Heart left ventricle (tissue), 13 donors: Measurements from ENCODE around the gene TBC1D32.

Experiments used
- POLR2A ChIP-seq, 2 donors: fragments of 450-650 bp; IDR thresholded peaks; one replicate each; pipeline ENCODE4 v1.6.1; 2017; ENCODE audit warnings: antibody characterized with exemption in 2 of 2, mild to moderate bottlenecking in 2 of 2, moderate library complexity in 2 of 2
- TF ChIP-seq, protein P1 (sequence below), 12 donors: fragments of 200-600 bp; sonication (generic) in 4 of 12; IDR thresholded peaks; one replicate each; pipeline versions ENCODE4 v1.5.0 to v1.8.0; 2018 to 2022; ENCODE audit warnings: antibody characterized with exemption in 12 of 12, mild to moderate bottlenecking in 5 of 12
- donor health status: ischemic (EF 13 %, LVEDD 7.1; RV severe dilation, severe dysfunction).
- donor health status: DM: no; HTN: yes; CAD: no.
- donor health status: DM: no; HTN: no; CAD: no.
- donor health status: ischemic (EF 25% LVEDD 6.9; RV normal size, moderate dysfunction).
- donor health status: ischemic (EF 25% LVEDD 5.7; RV mildly dilated, moderate dysfunction).
- donor health status: ischemic (EF 35%, LVEDD 5.7; RV mildly dilated, moderate dysfunction).
- donor health status: nonischemic (EF 11% LVEDD 7.7; RV severe dilation, severe dysfunction).
- donor health status: DM: yes; HTN: yes; CAD: no.
- donor health status: PGD.
- donor health status: ischemic (EF 29% LVEDD 5.4; RV normal size, mild dysfunction).
- donor health status: nonischemic (EF 23%, LVEDD 6.1; RV moderate dilation, normal function).

DNA sequence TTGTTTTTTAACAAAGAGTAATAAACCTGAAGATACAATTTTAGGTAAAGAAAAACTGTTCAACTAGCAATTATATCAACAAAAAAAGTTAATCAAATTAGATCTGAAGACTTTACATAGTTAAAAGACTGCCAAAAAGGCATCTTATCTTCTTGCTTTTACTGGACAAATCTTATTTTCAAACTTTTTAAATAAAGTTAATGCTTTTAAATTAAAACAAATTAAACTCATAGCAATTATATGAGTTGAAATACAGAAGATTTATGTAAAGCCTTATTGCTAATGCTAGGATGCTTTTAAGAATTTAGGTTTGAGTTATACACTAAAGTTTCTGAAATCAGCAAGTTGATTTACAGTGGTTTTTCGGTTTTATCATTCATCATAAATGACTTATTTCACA, 227.3 kb downstream of the TBC1D32 start:
- TF ChIP-seq, protein P1, sequence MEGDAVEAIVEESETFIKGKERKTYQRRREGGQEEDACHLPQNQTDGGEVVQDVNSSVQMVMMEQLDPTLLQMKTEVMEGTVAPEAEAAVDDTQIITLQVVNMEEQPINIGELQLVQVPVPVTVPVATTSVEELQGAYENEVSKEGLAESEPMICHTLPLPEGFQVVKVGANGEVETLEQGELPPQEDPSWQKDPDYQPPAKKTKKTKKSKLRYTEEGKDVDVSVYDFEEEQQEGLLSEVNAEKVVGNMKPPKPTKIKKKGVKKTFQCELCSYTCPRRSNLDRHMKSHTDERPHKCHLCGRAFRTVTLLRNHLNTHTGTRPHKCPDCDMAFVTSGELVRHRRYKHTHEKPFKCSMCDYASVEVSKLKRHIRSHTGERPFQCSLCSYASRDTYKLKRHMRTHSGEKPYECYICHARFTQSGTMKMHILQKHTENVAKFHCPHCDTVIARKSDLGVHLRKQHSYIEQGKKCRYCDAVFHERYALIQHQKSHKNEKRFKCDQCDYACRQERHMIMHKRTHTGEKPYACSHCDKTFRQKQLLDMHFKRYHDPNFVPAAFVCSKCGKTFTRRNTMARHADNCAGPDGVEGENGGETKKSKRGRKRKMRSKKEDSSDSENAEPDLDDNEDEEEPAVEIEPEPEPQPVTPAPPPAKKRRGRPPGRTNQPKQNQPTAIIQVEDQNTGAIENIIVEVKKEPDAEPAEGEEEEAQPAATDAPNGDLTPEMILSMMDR (IDR thresholded peaks at IDR 0.05), result no peak
- TF ChIP-seq POLR2A (IDR thresholded peaks at IDR 0.05), result no peak
